IgD-negative memory B cell (primary cell): ENCODE data around the gene RGL1. TPM values are rescaled to one million over a fixed set of nuclear protein-coding genes. Genes with fewer than 3 reads are reported as not detected.
"Not testable (repeated sequence)": the region's sequence is repeated elsewhere in the genome, so short reads cannot be mapped to it uniquely, and the experiment has no call there.

Experiments
- H3K27ac Mint-ChIP-seq, 3 donors: one replicate each; pipeline ENCODE4 v1.8.0; 2020 to 2022; ENCODE audit warnings: mild to moderate bottlenecking in 3 of 3, mixed read lengths in 3 of 3, moderate library complexity in 1 of 3
- H3K27me3 Mint-ChIP-seq: one replicate; pipeline ENCODE4 v1.8.0; 2021; ENCODE audit warnings: mixed read lengths
- H3K36me3 Mint-ChIP-seq: one replicate; pipeline ENCODE4 v1.8.0; 2020; ENCODE audit warnings: mild to moderate bottlenecking, mixed read lengths
- H3K4me1 Mint-ChIP-seq, 3 donors: one replicate each; pipeline ENCODE4 v1.8.0; 2020 to 2022; ENCODE audit warnings: mixed read lengths in 3 of 3, mild to moderate bottlenecking in 1 of 3
- H3K4me3 Mint-ChIP-seq, 4 donors: one replicate each; pipeline ENCODE4 v1.8.0; 2020 to 2022; ENCODE audit warnings: mild to moderate bottlenecking in 4 of 4, mixed read lengths in 4 of 4, moderate library complexity in 3 of 4
- H3K9me3 Mint-ChIP-seq, 3 donors: one replicate each; pipeline ENCODE4 v1.8.0; 2020 to 2021; ENCODE audit warnings: mixed read lengths in 3 of 3, mild to moderate bottlenecking in 1 of 3
- polyA plus RNA-seq: library from polyadenylated mRNA; unstranded; fragments of 300-500 nt; fragmentation: Illumina TruSeq; gene quantifications from one replicate; pipeline ENCODE4 v1.2.3, GENCODE V29; 2021

The RGL1 gene
- polyA plus RNA-seq, 1 donor from 2014 or later: not detected

- Mint-ChIP-seq H3K36me3 (peaks cover 2% of the 10 kb centered on the region), H3K4me1 (no peaks in the 10 kb centered on the region), H3K27me3 (peaks cover 8% of the 10 kb centered on the region), H3K9me3 (peaks cover 6 to 10% (median 9%) of the 10 kb centered on the region in 3 donors), H3K4me3 (no peak overlapping the region), H3K27ac (no peak overlapping the region)
Observed at GRCh38 chr1:183778045-183778444, 26.9 kb upstream of the RGL1 start.

- H3K9me3 Mint-ChIP-seq: peaks cover 4 to 10% (median 7%) of the 10 kb centered on the region in 3 donors
- no peak overlapping the region for H3K27ac Mint-ChIP-seq
- H3K36me3 Mint-ChIP-seq: peaks cover 2% of the 10 kb centered on the region
- no peaks in the 10 kb centered on the region for H3K4me1 Mint-ChIP-seq
- no peak overlapping the region for H3K4me3 Mint-ChIP-seq
- peaks cover 8% of the 10 kb centered on the region for H3K27me3 Mint-ChIP-seq
Observed at GRCh38 chr1:183778568-183779433, 26.1 kb upstream of the RGL1 start.

- peaks cover 2 to 4% (median 4%) of the 10 kb centered on the region in 3 donors for H3K9me3 Mint-ChIP-seq
- H3K27ac Mint-ChIP-seq: no peak overlapping the region
- no peaks in the 10 kb centered on the region for H3K4me1 Mint-ChIP-seq
- H3K27me3 Mint-ChIP-seq: peaks cover 4% of the 10 kb centered on the region
- H3K36me3 Mint-ChIP-seq: no peaks in the 10 kb centered on the region
- H3K4me3 Mint-ChIP-seq: no peak overlapping the region
Observed at GRCh38 chr1:183780159-183780558, 24.8 kb upstream of the RGL1 start.

- H3K27ac Mint-ChIP-seq: no peak overlapping the region
- no peak overlapping the region for H3K4me3 Mint-ChIP-seq
- H3K4me1 Mint-ChIP-seq: no peaks in the 10 kb centered on the region
- peaks cover 4% of the 10 kb centered on the region for H3K27me3 Mint-ChIP-seq
- H3K36me3 Mint-ChIP-seq: no peaks in the 10 kb centered on the region
- H3K9me3 Mint-ChIP-seq: peaks cover 0 to 4% (median 2%) of the 10 kb centered on the region in 3 donors
Observed at GRCh38 chr1:183780757-183781156, 24.2 kb upstream of the RGL1 start.

GRCh38 chr1:183783342-183783741, 21.6 kb upstream of the RGL1 start:
- Mint-ChIP-seq H3K36me3 (no peaks in the 10 kb centered on the region), H3K4me1 (no peaks in the 10 kb centered on the region), H3K27me3 (peaks cover 4% of the 10 kb centered on the region), H3K27ac (no peak overlapping the region), H3K4me3 (no peak overlapping the region), H3K9me3 (no peaks in the 10 kb centered on the region)

GRCh38 chr1:183783767-183784637, 20.9 kb upstream of the RGL1 start:
- Mint-ChIP-seq H3K4me3 (no peak overlapping the region), H3K27ac (no peak overlapping the region), H3K27me3 (peaks cover 4% of the 10 kb centered on the region), H3K9me3 (no peaks in the 10 kb centered on the region), H3K4me1 (no peaks in the 10 kb centered on the region), H3K36me3 (no peaks in the 10 kb centered on the region)

GRCh38 chr1:183785921-183786320, 19.0 kb upstream of the RGL1 start:
- not testable (repeated sequence) for H3K27ac Mint-ChIP-seq, H3K4me3 Mint-ChIP-seq, H3K9me3 Mint-ChIP-seq, H3K4me1 Mint-ChIP-seq, H3K36me3 Mint-ChIP-seq, H3K27me3 Mint-ChIP-seq

- Mint-ChIP-seq H3K27ac (no peak overlapping the region), H3K9me3 (peaks cover 0 to 3% (median 0%) of the 10 kb centered on the region in 3 donors), H3K4me3 (no peak overlapping the region), H3K4me1 (no peaks in the 10 kb centered on the region), H3K36me3 (no peaks in the 10 kb centered on the region), H3K27me3 (peaks cover 1% of the 10 kb centered on the region)
Observed at GRCh38 chr1:183787704-183788103, 17.2 kb upstream of the RGL1 start.

- no peaks in the 10 kb centered on the region for H3K36me3 Mint-ChIP-seq
Observed at GRCh38 chr1:183791319-183791718, 13.6 kb upstream of the RGL1 start.

GRCh38 chr1:183792300-183792699, 12.6 kb upstream of the RGL1 start:
- Mint-ChIP-seq H3K36me3 (no peaks in the 10 kb centered on the region), H3K27ac (no peak overlapping the region), H3K4me1 (peaks cover 0 to 1% (median 0%) of the 10 kb centered on the region in 3 donors), H3K4me3 (no peak overlapping the region), H3K9me3 (peaks cover 0 to 8% (median 0%) of the 10 kb centered on the region in 3 donors), H3K27me3 (peaks cover 1% of the 10 kb centered on the region)

More at GRCh38 chr1:183791319-183791718, 13.6 kb upstream of the RGL1 start:
- Mint-ChIP-seq H3K9me3 (peaks cover 0 to 8% (median 0%) of the 10 kb centered on the region in 3 donors), H3K4me1 (peaks cover 0 to 1% (median 0%) of the 10 kb centered on the region in 3 donors), H3K27me3 (peaks cover 1% of the 10 kb centered on the region), H3K4me3 (no peak overlapping the region), H3K27ac (no peak overlapping the region)

- H3K4me1 Mint-ChIP-seq: peaks cover 0 to 1% (median 0%) of the 10 kb centered on the region in 3 donors
- H3K27ac Mint-ChIP-seq: no peak overlapping the region
- H3K36me3 Mint-ChIP-seq: no peaks in the 10 kb centered on the region
- H3K27me3 Mint-ChIP-seq: peaks cover 1% of the 10 kb centered on the region
- peaks cover 0 to 8% (median 3%) of the 10 kb centered on the region in 3 donors for H3K9me3 Mint-ChIP-seq
- no peak overlapping the region for H3K4me3 Mint-ChIP-seq
Observed at GRCh38 chr1:183794088-183794487, 10.8 kb upstream of the RGL1 start.

GRCh38 chr1:183800449-183800848, 4.5 kb upstream of the RGL1 start:
- Mint-ChIP-seq H3K27me3 (peaks cover 14% of the 10 kb centered on the region), H3K36me3 (peaks cover 2% of the 10 kb centered on the region), H3K9me3 (peaks cover 11 to 29% (median 16%) of the 10 kb centered on the region in 3 donors), H3K27ac (no peak overlapping the region), H3K4me1 (peaks cover 0 to 3% (median 3%) of the 10 kb centered on the region in 3 donors), H3K4me3 (no peak overlapping the region)

- H3K4me1 Mint-ChIP-seq: peaks cover 0 to 5% (median 4%) of the 10 kb centered on the region in 3 donors
- peaks cover 11 to 29% (median 16%) of the 10 kb centered on the region in 3 donors for H3K9me3 Mint-ChIP-seq
- no peak overlapping the region for H3K27ac Mint-ChIP-seq
- peaks cover 18% of the 10 kb centered on the region for H3K27me3 Mint-ChIP-seq
- H3K4me3 Mint-ChIP-seq: no peak overlapping the region
- H3K36me3 Mint-ChIP-seq: peaks cover 2% of the 10 kb centered on the region
Observed at GRCh38 chr1:183801649-183802048, 3.3 kb upstream of the RGL1 start.

- Mint-ChIP-seq H3K4me1 (peaks cover 0 to 5% (median 4%) of the 10 kb centered on the region in 3 donors), H3K4me3 (no peak overlapping the region), H3K36me3 (peaks cover 2% of the 10 kb centered on the region), H3K27ac (no peak overlapping the region), H3K27me3 (peaks cover 24% of the 10 kb centered on the region), H3K9me3 (peaks cover 8 to 28% (median 16%) of the 10 kb centered on the region in 3 donors)
Observed at GRCh38 chr1:183804387-183804786, 533 bp upstream of the RGL1 start.

- Mint-ChIP-seq H3K4me3 (no peak overlapping the region), H3K9me3 (peaks cover 2 to 17% (median 7%) of the 10 kb centered on the region in 3 donors), H3K36me3 (no peaks in the 10 kb centered on the region), H3K27ac (no peak overlapping the region), H3K4me1 (peaks cover 0 to 5% (median 4%) of the 10 kb centered on the region in 3 donors), H3K27me3 (peaks cover 32% of the 10 kb centered on the region)
Observed at GRCh38 chr1:183806125-183806524, 1.2 kb downstream of the RGL1 start.
